Osteoblast (primary cell): Measurements from ENCODE around the gene PGAP1. TPM values are rescaled to one million over a fixed set of nuclear protein-coding genes. Genes with fewer than 3 reads are reported as not detected.
A peak's percentile ranks its signal among the peaks of the same experiment; 100 is the strongest.

ENCODE experiments used
- DNase-seq: peaks from one replicate; pipeline ENCODE4 v3.0.0; 2011; ENCODE audit warnings: low spot score, mixed read lengths; ENCODE audit not compliant: insufficient read length; ENCODE audit errors: missing footprints
- H2AFZ ChIP-seq: 2 replicates; pipeline ENCODE4 v1.6.0; 2011; ENCODE audit warnings: mild to moderate bottlenecking, low read length
- H3K27ac ChIP-seq: 2 replicates; pipeline ENCODE4 v1.5.1; 2011; ENCODE audit warnings: mild to moderate bottlenecking, low read depth, low read length, moderate library complexity
- H3K27me3 ChIP-seq: 2 replicates; pipeline ENCODE4 v1.6.0; 2012; ENCODE audit warnings: mild to moderate bottlenecking, control low read depth, inconsistent platforms, low read length, moderate library complexity; ENCODE audit not compliant: insufficient read depth
- H3K36me3 ChIP-seq: 2 replicates; pipeline ENCODE4 v1.5.1; 2011; ENCODE audit warnings: mild to moderate bottlenecking, low read length, control low read depth, moderate library complexity; ENCODE audit not compliant: insufficient read depth
- H3K4me1 ChIP-seq: 2 replicates; pipeline ENCODE4 v1.5.1; 2011; ENCODE audit warnings: mild to moderate bottlenecking, low read length, control low read depth, moderate library complexity; ENCODE audit not compliant: insufficient read depth
- H3K4me2 ChIP-seq: 2 replicates; pipeline ENCODE4 v1.6.0; 2011; ENCODE audit warnings: mild to moderate bottlenecking, low read length; ENCODE audit not compliant: insufficient read depth
- H3K4me3 ChIP-seq: fragments of 200-600 bp; sonication (generic); 3 replicates; pipeline ENCODE4 v1.5.1; 2012; ENCODE audit warnings: mild to moderate bottlenecking, low read length, inconsistent platforms; ENCODE audit not compliant: insufficient read depth
- H3K79me2 ChIP-seq: 2 replicates; pipeline ENCODE4 v1.6.0; 2012; ENCODE audit warnings: mild to moderate bottlenecking, low read length, control low read depth, inconsistent platforms; ENCODE audit not compliant: insufficient read depth
- H3K9me3 ChIP-seq: 2 replicates; pipeline ENCODE4 v1.5.1; 2011; ENCODE audit warnings: low read depth, low read length, control low read depth
- H4K20me1 ChIP-seq: 2 replicates; pipeline ENCODE4 v1.6.0; 2012; ENCODE audit warnings: mild to moderate bottlenecking, low read length, control low read depth; ENCODE audit not compliant: insufficient read depth
- total RNA-seq: library from RNA; depleted of rRNA; stranded (reverse); fragments of >200 nt; gene quantifications from 2 replicates; pipeline ENCODE4 v1.2.3, GENCODE V29; 2012
- TF ChIP-seq, protein P1 (sequence below): IDR thresholded peaks from 2 replicates; pipeline ENCODE4 v1.5.1; 2011; ENCODE audit warnings: mild to moderate bottlenecking, low read depth, low read length, moderate library complexity; ENCODE audit errors: extremely low read depth

The PGAP1 gene
- total RNA-seq, 1 donor: 7.2 TPM

DNA sequence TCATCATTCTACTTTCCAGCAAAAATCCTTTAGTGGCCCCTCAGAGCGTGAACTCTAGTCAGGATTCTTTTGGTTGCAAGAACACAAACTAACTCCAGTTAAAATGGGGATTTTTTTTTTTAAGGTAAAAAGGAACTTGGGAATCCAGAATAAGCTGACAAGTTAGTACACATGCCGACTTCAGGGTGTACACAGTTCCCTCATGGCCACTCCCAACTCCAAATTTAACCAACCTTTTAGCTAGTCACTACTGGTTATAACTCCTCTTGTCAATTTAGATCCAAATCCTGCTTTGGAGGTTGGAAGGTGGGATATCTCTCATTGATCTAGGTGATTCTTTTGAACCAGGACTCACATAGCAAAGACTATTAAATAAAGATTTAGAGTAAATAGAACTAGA, 5.0 kb upstream of the PGAP1 start:
- Histone ChIP-seq H3K4me2 (no peak overlapping the region), H3K27ac (no peak overlapping the region), H2AFZ (no peak overlapping the region), H3K27me3 (no peaks in the 10 kb centered on the region), H3K9me3 (no peaks in the 10 kb centered on the region), H3K79me2 (no peaks in the 10 kb centered on the region), H3K4me3 (no peak overlapping the region), H3K36me3 (no peaks in the 10 kb centered on the region), H4K20me1 (no peaks in the 10 kb centered on the region), H3K4me1 (peaks cover 11% of the 10 kb centered on the region)
- TF ChIP-seq, protein P1, sequence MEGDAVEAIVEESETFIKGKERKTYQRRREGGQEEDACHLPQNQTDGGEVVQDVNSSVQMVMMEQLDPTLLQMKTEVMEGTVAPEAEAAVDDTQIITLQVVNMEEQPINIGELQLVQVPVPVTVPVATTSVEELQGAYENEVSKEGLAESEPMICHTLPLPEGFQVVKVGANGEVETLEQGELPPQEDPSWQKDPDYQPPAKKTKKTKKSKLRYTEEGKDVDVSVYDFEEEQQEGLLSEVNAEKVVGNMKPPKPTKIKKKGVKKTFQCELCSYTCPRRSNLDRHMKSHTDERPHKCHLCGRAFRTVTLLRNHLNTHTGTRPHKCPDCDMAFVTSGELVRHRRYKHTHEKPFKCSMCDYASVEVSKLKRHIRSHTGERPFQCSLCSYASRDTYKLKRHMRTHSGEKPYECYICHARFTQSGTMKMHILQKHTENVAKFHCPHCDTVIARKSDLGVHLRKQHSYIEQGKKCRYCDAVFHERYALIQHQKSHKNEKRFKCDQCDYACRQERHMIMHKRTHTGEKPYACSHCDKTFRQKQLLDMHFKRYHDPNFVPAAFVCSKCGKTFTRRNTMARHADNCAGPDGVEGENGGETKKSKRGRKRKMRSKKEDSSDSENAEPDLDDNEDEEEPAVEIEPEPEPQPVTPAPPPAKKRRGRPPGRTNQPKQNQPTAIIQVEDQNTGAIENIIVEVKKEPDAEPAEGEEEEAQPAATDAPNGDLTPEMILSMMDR: no peak
- DNase-seq: no peak

DNA sequence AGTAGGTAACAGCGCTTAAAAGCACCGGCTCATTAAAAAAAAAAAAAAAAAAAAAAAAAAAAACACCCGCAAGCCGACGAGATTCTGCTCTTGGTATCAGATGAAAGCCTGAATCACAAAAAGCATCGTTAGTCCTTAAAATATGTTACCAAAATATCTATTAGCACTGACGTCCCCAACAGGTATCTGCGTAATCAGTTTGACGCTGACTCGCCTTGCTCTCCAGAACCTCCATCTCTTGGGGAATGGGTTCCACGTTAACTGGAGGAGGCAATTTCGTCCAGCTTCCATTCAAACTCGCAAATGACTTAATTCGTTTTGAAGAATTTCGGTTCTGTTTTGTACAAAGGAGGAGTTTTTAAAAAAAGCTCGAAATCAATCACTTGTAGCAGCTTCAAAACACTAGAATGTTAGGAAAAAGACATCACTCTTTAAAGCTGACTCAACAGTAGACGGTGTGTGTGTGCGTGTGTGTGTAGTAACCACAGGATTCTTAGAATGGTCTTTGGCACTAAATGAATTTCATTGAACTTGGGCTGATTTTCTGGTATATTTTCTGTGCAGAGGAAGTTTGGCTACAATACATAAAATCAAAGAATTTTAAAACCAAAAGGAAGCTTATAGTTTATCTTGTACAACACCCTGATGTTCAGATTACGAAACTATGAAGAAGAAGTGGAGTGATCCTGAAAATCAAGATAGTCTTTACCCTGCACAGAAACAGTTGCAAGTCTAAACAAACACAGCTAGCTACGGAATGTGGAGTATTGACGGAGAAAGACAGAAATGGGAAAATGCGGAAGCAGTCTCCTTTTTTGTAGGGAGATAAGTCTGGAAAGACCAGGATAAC, 1.1 kb upstream of the PGAP1 start:
- H3K27me3 ChIP-seq: no peaks in the 10 kb centered on the region
- no peaks in the 10 kb centered on the region for H4K20me1 ChIP-seq
- H3K79me2 ChIP-seq: peaks cover 37% of the 10 kb centered on the region
- H3K36me3 ChIP-seq: no peaks in the 10 kb centered on the region
- H3K9me3 ChIP-seq: no peaks in the 10 kb centered on the region
- peak; percentile 86 for DNase-seq
- H2AFZ ChIP-seq: peak overlapping the region; percentile 98
- peaks cover 20% of the 10 kb centered on the region for H3K4me1 ChIP-seq
- TF ChIP-seq, protein P1: no peak
- peak overlapping the region; percentile 97 for H3K4me3 ChIP-seq
- peak overlapping the region; percentile 91 for H3K4me2 ChIP-seq
- peak overlapping the region; percentile 87 for H3K27ac ChIP-seq

DNA sequence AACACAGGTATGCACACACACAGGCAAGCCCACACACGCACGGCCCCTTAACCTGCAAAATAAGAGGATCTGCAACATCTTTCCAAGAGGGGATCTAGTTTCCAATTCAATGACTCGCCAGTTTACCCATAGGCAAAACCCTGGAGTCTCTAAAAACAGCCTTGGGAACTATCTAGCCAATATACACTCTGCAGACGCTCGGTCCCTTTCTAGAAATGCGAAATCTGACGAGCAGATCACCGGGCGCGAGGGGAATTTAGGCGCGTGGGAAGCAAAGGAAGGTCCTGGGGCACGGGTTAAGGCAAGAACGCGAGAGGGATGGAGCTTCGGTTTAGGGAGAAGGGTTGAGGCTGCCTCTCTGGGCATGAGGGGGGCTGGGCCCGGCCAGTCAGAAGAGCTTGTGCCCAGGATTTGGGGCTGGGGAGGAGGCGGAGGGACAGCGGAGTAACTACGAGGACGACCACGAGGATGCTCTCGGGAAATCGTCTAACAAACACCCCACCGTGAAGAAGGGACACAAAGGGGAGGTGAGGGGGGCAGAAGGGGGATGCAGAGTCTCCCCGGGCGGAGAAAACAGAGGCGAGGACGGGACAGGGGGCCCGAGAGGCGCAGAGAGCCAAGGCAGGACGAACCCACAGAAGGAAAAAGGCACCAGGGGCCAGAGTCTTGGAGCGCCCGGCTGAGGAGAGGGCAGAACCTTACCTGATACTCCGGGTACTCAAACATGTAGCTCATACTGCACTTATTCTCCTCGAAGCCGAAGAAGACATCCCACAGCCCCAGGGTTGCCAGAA, 542 bp downstream of the PGAP1 start:
- peaks cover 44% of the 10 kb centered on the region for H3K79me2 ChIP-seq
- peaks cover 20% of the 10 kb centered on the region for H3K4me1 ChIP-seq
- TF ChIP-seq, protein P1: no peak
- H4K20me1 ChIP-seq: no peaks in the 10 kb centered on the region
- no peaks in the 10 kb centered on the region for H3K27me3 ChIP-seq
- no peaks in the 10 kb centered on the region for H3K36me3 ChIP-seq
- peak overlapping the region; percentile 97 for H3K4me3 ChIP-seq
- no peaks in the 10 kb centered on the region for H3K9me3 ChIP-seq
- peak overlapping the region; percentile 91 for H3K4me2 ChIP-seq
- H3K27ac ChIP-seq: peak overlapping the region; percentile 87
- peak; percentile 73 for DNase-seq
- peak overlapping the region; percentile 98 for H2AFZ ChIP-seq
